ENCODE measurements around the gene ESYT1.

GRCh38 chr12:56104815-56105608 is 23.1 kb upstream of the ESYT1 start:
- TF ChIP-seq, protein P1, sequence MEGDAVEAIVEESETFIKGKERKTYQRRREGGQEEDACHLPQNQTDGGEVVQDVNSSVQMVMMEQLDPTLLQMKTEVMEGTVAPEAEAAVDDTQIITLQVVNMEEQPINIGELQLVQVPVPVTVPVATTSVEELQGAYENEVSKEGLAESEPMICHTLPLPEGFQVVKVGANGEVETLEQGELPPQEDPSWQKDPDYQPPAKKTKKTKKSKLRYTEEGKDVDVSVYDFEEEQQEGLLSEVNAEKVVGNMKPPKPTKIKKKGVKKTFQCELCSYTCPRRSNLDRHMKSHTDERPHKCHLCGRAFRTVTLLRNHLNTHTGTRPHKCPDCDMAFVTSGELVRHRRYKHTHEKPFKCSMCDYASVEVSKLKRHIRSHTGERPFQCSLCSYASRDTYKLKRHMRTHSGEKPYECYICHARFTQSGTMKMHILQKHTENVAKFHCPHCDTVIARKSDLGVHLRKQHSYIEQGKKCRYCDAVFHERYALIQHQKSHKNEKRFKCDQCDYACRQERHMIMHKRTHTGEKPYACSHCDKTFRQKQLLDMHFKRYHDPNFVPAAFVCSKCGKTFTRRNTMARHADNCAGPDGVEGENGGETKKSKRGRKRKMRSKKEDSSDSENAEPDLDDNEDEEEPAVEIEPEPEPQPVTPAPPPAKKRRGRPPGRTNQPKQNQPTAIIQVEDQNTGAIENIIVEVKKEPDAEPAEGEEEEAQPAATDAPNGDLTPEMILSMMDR (conservative IDR thresholded peaks at IDR 0.05; ENCODE audit: low read depth, low read length): no peak
- TF ChIP-seq EZH2 (IDR thresholded peaks at IDR 0.05; ENCODE audit: borderline replicate concordance, low read depth, low read length, poor library complexity, severe bottlenecking): no peak

Data from A673 (cell line).